HCT116 (cell line): ENCODE results near the gene B3GNT2. TPM values are rescaled to one million over a fixed set of nuclear protein-coding genes. Genes with fewer than 3 reads are reported as not detected.

Experiments used
- microRNA-seq: library from miRNA; unstranded; fragments of <30 nt; microRNA quantifications from one replicate; pipeline ENCODE4, GENCODE V29; 2016; ENCODE audit warnings: borderline number of aligned reads
- total RNA-seq: library from RNA; stranded (reverse); gene quantifications from one replicate; pipeline ENCODE4 v1.2.1, GENCODE V29; 2021; ENCODE audit not compliant: unreplicated experiment

The B3GNT2 gene
- total RNA-seq, 1 experiment from 2014 or later: 21.5 TPM

Small RNA genes lying within 50 kb of the gene (microRNA-seq; reads per million reads assigned to microRNA genes)
- not detected for gene MIR5192
